ENCODE results near the gene PFN3. TPM values are rescaled to one million over a fixed set of nuclear protein-coding genes. Genes with fewer than 3 reads are reported as not detected.

PFN3 gene
- total RNA-seq, 1 donor from 2014 or later = not detected

DNA sequence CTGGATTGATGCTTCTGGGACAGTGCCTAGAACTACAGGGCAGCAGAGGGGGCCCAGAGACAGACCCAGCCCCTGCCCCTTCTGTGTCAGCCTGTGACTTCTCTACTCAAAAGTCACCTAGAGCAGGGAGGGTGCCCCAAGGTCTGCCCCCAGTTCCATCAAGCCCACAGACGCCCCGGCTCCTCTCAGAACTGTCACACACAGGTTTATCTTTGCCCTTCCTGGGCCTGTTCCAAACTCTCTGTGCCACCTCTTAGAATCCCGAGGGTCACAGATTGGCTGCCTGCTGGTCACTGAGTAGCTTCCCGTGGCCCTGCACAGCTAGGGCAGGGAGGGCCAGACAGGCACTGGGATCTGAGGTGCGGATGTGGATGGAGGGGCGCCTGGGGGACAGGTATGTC lies 41.0 kb downstream of the PFN3 start:
- DNase-seq = no peak

DNA sequence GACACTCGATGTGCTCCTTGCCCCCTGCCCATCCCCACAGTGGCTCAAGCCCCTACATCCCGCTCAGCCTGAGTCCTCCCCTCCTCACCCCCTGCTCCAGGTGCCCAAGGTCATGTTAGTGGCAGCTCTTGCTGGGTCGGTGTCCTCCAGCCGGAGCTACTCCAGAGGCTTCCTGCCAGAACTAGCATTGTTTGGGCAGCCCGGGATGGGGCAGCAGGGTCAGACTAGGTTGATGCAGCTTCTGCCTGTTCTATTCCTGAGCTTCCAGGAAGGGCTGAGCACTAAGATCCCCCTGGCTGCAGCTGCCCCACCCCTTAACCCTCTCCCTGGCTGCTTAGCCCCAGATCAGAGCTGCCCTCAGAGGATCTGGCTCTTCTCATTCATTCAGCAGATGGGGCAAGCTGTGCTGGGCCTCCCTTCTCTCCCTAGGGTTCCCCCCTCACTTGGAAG lies 42.1 kb downstream of the PFN3 start:
- no peak for DNase-seq

DNA sequence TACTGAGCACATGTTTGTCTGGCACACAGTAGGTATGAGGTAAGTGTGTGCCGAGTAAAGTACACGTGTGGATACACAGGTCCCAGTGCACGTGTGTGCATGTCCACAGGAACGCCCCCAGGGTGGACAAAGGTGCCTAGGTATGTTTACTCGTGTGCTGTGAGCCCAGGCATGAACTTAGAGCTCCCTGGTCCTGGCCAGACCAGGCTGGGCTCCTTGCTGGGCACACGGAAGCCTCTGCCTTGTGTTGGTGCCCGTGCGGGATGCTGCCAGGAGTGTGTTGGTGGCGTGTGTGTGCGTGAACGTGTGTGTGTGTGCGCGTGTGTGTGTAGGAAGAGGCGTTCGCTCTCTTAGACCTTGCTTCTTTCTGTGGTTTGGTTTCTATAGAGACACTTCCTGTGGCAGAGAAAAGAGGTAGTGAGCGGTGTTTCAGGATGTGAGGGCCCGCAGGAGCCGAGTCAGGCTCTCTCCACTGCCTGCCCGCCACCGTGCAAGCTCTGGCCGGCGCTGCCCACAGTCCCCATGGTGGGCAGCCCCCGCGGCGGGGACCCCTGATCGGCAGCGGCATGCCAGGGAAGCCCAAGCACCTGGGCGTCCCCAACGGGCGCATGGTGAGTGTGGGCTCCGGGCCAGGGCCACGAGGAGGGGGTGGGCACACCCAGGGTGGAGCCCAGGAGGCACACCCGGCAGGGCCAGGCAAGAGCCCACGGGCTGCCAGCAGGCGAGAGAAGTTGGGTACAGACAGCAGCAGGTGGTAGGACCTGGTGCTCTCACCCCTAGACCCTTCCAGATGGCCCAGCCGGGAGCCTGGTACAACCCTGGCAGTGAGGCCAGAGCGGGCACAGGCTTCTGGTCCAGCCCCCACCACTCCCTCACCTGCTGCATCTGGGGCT lies 42.8 kb downstream of the PFN3 start, which contains the start of gene RGS14:
RGS14 (plus strand) TSS at position 466 of the 893 bp plus-strand sequence; CDS start at position 567, 101 bp downstream.
- DNase-seq = no peak

DNA sequence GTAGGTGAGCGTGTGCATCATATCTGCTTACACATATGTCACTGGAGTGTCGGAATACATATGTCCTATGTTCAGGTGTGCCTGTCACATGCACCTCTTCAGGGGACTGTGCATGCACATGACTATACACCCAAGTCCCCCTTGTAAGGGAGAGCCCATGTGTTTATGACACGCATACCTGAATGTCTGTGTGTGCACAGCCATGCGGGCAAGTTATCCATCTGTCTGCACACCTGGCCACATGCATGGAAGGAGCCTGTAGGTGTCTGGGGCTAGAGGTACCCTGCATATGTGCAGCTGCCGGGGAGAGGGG lies 43.4 kb downstream of the PFN3 start:
- no peak for DNase-seq

DNA sequence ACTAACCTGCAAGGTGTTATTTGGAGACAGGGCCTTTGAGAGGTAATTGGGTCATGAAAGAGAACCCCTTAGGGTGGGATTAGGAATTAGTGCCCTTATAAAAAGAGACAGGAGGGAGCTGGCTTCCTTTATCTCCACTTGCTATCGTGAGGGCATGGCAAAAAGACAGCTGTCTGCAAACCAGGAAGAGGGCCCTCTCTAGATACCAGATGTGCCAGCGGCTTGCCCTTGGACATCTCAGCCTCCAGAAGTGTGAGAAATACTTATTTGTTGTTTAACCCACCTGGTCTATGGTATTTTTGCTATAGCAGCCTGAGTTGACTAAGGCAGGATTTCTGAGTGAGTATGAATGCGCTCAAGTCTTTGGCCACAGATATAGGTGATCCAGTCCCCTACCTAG lies 43.7 kb downstream of the PFN3 start:
- no peak for DNase-seq

DNA sequence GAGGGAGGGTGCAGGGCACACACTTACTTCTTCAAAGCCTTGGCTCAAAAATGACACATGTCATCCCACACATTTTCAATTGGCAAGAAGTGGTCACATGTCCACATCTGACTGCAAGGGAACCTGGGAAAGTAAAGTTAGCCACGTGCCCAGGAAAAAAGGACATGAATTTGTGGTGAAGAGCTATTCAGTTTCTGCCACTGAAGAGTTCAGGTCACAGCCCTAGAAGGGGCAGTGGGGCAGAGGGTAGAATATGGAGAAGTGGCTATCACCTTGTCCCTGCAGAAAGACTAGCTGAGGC lies 44.6 kb downstream of the PFN3 start:
- DNase-seq = no peak

DNA sequence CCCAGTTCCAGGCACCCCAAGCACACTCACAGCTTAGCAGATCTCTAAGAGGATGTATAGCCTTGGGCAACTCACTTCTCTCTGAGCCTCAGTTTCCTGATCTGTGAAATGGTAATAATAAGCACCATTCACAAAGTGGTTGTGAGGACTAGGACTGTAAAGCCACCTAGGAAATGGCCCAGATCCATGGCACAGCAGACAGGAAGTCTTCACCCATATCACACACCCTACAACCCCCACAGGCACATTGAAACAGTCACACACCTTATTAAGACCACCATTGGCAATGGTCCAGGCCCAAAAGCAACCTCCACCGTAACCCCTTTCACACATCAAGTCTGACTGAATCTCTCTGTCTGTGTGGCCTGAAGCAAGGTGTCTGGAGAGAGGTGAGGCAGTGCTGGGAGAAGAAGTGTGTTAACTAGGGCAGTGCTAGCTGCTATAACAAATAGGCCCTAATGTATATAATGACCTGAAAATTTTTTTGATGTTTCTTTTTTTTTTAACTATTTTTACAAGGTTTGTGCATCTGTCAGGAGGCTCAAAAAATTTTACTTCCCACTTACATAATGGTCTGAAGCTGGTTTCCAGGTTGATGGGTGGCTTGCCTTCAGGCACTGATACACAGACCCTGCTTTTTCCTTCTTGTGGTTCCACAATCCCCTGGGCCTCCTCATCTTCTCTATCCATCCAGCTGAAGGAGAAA lies 45.1 kb downstream of the PFN3 start:
- no peak for DNase-seq

DNA sequence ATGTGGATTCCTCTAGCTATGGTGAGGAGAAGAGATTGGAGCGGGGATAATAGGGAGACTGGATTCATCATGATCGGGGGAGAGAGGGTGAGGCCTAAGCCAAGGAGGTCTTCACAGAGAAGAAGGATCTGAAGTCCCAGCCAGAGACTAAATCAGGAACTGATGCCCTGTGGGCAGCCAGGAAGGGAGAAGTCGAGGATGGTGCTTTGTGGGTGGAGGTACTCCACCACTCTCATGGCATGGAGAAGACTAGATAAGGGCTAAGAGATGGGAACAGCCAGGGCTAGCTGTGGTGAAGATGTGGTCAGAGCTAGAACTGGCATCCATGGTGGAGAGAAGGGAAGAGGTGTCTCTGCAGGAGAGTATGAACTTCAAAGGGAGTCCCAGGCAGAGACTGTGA lies 45.8 kb downstream of the PFN3 start:
- no peak for DNase-seq

DNA sequence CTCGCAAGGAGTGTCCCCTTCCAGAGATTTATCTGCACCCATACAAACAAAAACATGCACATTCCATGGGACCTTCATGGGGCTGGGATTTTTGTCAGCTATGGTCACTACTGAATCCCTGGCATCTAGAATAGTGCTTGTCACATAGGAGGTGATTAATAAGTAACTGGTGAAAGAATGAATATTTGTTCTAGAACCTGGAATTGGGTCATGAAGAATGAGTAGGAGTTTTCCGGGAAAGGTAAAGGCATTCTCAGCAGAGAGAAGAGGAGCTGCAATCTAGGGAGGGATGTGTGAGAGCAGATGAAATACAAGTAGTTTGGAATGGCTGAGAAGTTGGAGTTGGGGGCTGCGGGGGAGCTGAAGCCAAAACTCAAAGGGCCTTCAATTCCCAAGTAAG lies 46.2 kb downstream of the PFN3 start:
- no peak for DNase-seq

DNA sequence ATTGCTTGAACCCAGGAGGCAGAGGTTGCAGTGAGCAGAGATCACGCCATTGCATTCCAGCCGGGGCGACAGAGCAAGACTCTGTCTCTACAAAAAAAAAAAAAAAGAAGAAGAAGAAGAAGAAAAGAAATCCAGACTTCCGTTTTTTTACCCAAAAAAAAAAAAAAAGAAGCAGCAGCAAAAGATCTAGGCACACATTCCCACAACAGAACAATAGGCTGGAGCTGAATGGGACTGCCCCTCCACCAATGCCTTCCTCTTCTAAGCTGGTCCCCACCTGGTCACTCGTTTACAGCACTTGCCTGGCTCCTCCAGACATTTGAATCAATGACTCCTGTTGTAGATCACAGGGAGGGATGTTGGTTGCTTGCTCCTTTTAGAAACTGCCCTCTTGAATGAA lies 47.4 kb downstream of the PFN3 start:
- no peak for DNase-seq

DNA sequence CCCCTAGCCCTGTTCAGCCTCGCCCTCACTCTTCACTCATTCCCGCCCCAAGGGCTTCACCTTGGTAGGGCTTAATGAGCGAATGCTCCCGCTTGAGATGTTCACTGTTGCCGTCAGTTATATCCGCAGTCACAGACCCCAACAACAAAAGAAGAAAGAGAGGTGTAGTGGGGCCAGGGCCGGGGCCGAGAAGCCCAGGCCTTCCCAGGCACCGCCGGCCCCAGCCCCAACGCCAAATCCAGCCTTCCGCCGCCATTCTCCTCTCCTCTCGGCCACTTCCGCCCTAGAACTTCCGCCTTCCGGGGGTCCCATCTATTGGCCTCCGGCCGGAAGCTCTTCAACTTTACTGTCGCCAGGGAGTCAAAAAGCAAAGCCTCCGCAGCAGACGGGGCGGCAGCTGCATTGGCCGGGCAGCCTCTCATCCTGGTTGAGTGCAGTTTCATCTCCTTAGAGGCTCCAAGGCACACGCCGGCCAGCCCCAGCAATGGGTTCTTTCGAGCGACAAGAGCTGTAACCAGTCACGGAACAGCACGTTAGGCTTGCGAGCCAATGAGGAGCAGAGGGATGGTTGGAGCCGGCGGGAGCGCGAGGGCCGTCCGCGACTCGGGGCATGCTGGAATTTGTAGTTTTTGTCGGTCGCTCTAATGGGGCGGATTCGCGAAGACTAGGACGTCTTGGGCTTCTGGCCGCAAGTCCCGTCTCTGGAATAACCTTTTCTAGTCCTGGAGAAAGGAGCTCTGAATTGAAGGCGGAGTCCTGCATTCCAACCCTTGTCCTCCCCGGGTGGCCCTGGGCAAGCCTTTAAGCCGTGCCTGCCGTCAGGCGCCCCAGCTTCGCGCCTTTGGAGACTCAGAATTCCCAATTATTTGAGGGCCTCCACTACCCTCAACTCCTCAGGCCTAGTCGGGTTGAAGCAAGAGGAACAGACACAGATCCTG lies 48.8 kb downstream of the PFN3 start, which contains the start of gene LMAN2:
LMAN2 (minus strand) TSS at position 277 of the 938 bp plus-strand sequence; CDS start at position 256, 21 bp downstream.
- DNase-seq = peak; percentile 92

DNA sequence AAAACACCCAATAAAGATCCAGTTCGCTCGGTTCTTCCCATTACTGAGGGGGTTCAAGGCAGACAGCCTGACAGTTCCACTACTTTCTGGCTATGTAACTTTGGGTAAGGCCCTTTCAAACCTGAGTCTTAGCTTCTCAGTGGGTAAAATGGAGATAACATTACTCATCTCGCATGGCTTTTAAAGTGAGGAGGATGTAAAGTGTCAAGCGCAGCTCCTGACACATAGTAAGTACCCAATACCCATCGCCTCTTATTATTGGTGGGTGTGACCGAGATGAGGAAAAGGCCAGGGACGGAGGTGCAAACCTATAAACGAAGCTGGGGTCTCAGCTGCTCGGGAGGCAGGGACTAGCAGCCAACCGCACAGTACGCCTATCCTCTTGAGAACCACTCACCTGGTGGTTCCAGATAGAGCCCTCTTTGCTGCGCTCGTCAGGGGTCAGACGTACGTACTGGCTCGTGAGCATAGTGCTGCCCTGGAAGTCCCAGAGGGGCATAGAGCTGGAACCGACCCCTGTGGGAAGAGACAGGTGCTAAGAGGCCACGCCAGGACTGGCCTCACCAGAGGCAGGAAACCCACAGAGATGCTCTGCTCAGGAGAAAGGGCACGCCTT lies 49.6 kb downstream of the PFN3 start:
- DNase-seq = no peak

Other genes with a start within 250 kb of the PFN3 start
- gene RAB24, start 96.9 kb downstream of the PFN3 start, total RNA-seq = 16.1 TPM
- 34.6 TPM for gene PRELID1, start 96.9 kb downstream of the PFN3 start, total RNA-seq
- gene MXD3, start 88.8 kb downstream of the PFN3 start, total RNA-seq = 4.4 TPM
- gene LMAN2, start 49.0 kb downstream of the PFN3 start, total RNA-seq = 73.5 TPM
- 4.4 TPM for gene RGS14, start 42.7 kb downstream of the PFN3 start, total RNA-seq
- gene SLC34A1, start 16.2 kb downstream of the PFN3 start, total RNA-seq = not detected
- gene F12, start 8.9 kb upstream of the PFN3 start, total RNA-seq = 3.9 TPM
- 14.0 TPM for gene GRK6, start 26.0 kb upstream of the PFN3 start, total RNA-seq
- gene PRR7, start 46.2 kb upstream of the PFN3 start, total RNA-seq = 11.7 TPM
- gene DBN1, start 73.0 kb upstream of the PFN3 start, total RNA-seq = 170 TPM
- 7.8 TPM for gene PDLIM7, start 96.9 kb upstream of the PFN3 start, total RNA-seq
- 3.0 TPM for gene DOK3, start 109.2 kb upstream of the PFN3 start, total RNA-seq
- gene DDX41, start 116.3 kb upstream of the PFN3 start, total RNA-seq = 63.5 TPM
- 32.1 TPM for gene FAM193B, start 153.9 kb upstream of the PFN3 start, total RNA-seq
- gene TMED9, start 191.5 kb upstream of the PFN3 start, total RNA-seq = 24.6 TPM
- 15.8 TPM for gene B4GALT7, start 199.5 kb upstream of the PFN3 start, total RNA-seq